Measurements from ENCODE around the gene P3R3URF. TPM values are rescaled to one million over a fixed set of nuclear protein-coding genes. Genes with fewer than 3 reads are reported as not detected.
"Not testable (repeated sequence)": the region's sequence is repeated elsewhere in the genome, so short reads cannot be mapped to it uniquely, and the experiment has no call there.

P3R3URF gene
- total RNA-seq, result not detected in 2 replicates

- Histone ChIP-seq H3K36me3 (ENCODE audit: control insufficient read depth, insufficient read depth, low read length) (no peaks in the 10 kb centered on the region), H3K4me3 (ENCODE audit: low read depth, low read length) (no peak within 1 kb of the TSS), H3K27me3 (ENCODE audit: control insufficient read depth, insufficient read depth, low read length) (no peaks in the 10 kb centered on the region)
- TF ChIP-seq, protein P1, sequence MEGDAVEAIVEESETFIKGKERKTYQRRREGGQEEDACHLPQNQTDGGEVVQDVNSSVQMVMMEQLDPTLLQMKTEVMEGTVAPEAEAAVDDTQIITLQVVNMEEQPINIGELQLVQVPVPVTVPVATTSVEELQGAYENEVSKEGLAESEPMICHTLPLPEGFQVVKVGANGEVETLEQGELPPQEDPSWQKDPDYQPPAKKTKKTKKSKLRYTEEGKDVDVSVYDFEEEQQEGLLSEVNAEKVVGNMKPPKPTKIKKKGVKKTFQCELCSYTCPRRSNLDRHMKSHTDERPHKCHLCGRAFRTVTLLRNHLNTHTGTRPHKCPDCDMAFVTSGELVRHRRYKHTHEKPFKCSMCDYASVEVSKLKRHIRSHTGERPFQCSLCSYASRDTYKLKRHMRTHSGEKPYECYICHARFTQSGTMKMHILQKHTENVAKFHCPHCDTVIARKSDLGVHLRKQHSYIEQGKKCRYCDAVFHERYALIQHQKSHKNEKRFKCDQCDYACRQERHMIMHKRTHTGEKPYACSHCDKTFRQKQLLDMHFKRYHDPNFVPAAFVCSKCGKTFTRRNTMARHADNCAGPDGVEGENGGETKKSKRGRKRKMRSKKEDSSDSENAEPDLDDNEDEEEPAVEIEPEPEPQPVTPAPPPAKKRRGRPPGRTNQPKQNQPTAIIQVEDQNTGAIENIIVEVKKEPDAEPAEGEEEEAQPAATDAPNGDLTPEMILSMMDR (IDR thresholded peaks at IDR 0.05; ENCODE audit: insufficient read depth, low read length, severe bottlenecking), result no peak
- no peak for FAIRE-seq
- DNase-seq (ENCODE audit: low read depth), result no peak
Measured at GRCh38 chr1:46176211-46176865, at the start of gene P3R3URF. Gene P3R3URF, minus strand, starts transcription at chr1:46176488. Its CDS starts 17 bp downstream, at chr1:46176471.

DNA sequence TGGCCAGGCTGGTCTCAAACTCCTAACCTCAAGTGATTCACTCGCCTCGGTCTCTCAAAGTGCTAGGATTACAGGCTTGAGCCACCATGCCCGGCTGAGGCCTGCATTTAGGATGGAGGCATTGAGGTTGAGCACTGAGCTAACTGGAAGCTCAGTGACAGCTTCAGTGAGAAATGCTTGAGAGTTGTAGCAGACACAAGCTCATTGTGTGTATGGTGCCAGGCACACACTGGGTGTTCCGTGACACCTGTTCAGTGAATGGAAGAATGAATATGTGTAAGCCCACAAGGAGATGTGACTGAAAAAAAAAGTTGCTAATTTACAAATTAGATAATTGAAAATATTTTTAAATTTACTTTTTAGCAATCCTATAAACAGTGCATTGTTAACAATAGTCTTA, 48.7 kb upstream of the P3R3URF start:
- FAIRE-seq (no peak), DNase-seq (ENCODE audit: low read depth) (no peak)
- no peaks in the 10 kb centered on the region for H3K27me3 ChIP-seq (ENCODE audit: control insufficient read depth, insufficient read depth, low read length)
- TF ChIP-seq, protein P1 (IDR thresholded peaks at IDR 0.05; ENCODE audit: insufficient read depth, low read length, severe bottlenecking), result no peak
- H3K36me3 ChIP-seq (ENCODE audit: control insufficient read depth, insufficient read depth, low read length), result peaks cover 3% of the 10 kb centered on the region
- H3K4me3 ChIP-seq (ENCODE audit: low read depth, low read length), result no peak overlapping the region

- peak; percentile 89 for DNase-seq (ENCODE audit: low read depth)
Measured at GRCh38 chr1:46223472-46223943, 47.2 kb upstream of the P3R3URF start.

DNA sequence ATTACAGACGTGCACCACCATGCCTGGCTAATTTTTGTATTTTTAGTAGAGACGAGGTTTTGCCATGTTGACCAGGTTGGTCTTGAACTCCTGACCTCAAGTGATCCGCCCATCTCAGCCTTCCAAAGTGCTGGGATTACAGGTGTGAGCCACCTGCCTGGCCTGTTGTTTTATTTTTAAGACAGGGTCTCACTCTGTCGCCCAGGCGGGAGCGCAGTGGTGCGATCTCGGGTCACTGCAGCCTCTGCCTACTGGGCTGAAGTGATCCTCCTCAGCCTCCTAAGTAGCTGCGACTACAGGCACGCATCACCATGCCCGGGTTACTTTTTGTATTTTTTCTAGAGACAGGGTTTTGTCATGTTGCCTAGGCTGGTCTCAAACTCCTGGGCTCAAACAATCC, 46.8 kb upstream of the P3R3URF start:
- not testable (repeated sequence) for FAIRE-seq; H3K27me3 ChIP-seq (ENCODE audit: control insufficient read depth, insufficient read depth, low read length)

More at GRCh38 chr1:46223472-46223943, 47.2 kb upstream of the P3R3URF start:
- no peak overlapping the region for H3K4me3 ChIP-seq (ENCODE audit: low read depth, low read length)
- FAIRE-seq, result no peak
- H3K36me3 ChIP-seq (ENCODE audit: control insufficient read depth, insufficient read depth, low read length), result peaks cover 7% of the 10 kb centered on the region
- TF ChIP-seq, protein P1 (IDR thresholded peaks at IDR 0.05; ENCODE audit: insufficient read depth, low read length, severe bottlenecking), result peak; percentile 86
- H3K27me3 ChIP-seq (ENCODE audit: control insufficient read depth, insufficient read depth, low read length), result no peaks in the 10 kb centered on the region

GRCh38 chr1:46221749-46222148, 45.5 kb upstream of the P3R3URF start:
- FAIRE-seq, result no peak
- Histone ChIP-seq H3K4me3 (ENCODE audit: low read depth, low read length) (no peak overlapping the region), H3K36me3 (ENCODE audit: control insufficient read depth, insufficient read depth, low read length) (peaks cover 7% of the 10 kb centered on the region), H3K27me3 (ENCODE audit: control insufficient read depth, insufficient read depth, low read length) (no peaks in the 10 kb centered on the region)
- DNase-seq (ENCODE audit: low read depth), result no peak
- TF ChIP-seq, protein P1 (IDR thresholded peaks at IDR 0.05; ENCODE audit: insufficient read depth, low read length, severe bottlenecking), result no peak

More for the DNA sequence above, 46.8 kb upstream of the P3R3URF start:
- not testable (repeated sequence) for H3K36me3 ChIP-seq (ENCODE audit: control insufficient read depth, insufficient read depth, low read length); H3K4me3 ChIP-seq (ENCODE audit: low read depth, low read length); DNase-seq (ENCODE audit: low read depth)

DNA sequence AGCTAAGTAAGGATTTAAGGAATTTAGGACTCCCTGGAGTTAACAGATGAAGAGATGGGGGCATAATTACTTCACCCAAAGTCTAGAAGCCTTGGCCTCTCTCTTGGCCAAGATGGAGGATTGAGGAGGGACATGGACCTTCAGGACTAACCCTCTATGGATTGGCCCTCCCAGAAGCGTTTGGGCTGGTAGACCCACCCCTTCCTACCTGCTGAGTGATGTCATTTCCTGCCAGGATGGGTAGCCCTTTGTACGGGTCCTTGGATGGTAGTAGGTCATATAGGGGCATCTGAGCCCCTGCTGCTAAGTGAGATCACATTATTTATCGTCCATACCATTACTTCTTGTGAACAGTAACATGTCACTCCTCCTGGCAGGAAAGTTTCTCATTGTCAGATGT, 44.5 kb upstream of the P3R3URF start:
- TF ChIP-seq, protein P1 (IDR thresholded peaks at IDR 0.05; ENCODE audit: insufficient read depth, low read length, severe bottlenecking), result no peak
- Histone ChIP-seq H3K36me3 (ENCODE audit: control insufficient read depth, insufficient read depth, low read length) (peaks cover 7% of the 10 kb centered on the region), H3K27me3 (ENCODE audit: control insufficient read depth, insufficient read depth, low read length) (no peaks in the 10 kb centered on the region), H3K4me3 (ENCODE audit: low read depth, low read length) (no peak overlapping the region)
- DNase-seq (ENCODE audit: low read depth) (no peak), FAIRE-seq (no peak)
